CD8-positive, alpha-beta memory T cell (primary cell): Measurements from ENCODE around the gene NDUFB5. TPM values are rescaled to one million over a fixed set of nuclear protein-coding genes. Genes with fewer than 3 reads are reported as not detected.

ENCODE experiments used
- CTCF ChIA-PET: fragments of 350-600 bp; sonication (Branson Sonifier 250); formaldehyde crosslinking; loops from one replicate; lab custom pipeline; 2021; ENCODE audit warnings: antibody characterized with exemption; lab: Charles Lee
- POLR2A ChIA-PET: fragments of 350-600 bp; sonication (Branson Sonifier 250); formaldehyde crosslinking; loops from one replicate; lab custom pipeline; 2021; ENCODE audit warnings: antibody characterized with exemption; lab: Charles Lee
- DNase-seq, 5 donors: peaks; one replicate each; pipeline versions ENCODE4 v3.0.0 to v3.0.0-alpha.2; 2020 to 2022; ENCODE audit warnings: mixed read lengths in 1 of 5
- H3K27ac ChIP-seq: one replicate; pipeline ENCODE4 v1.7.0; 2013; ENCODE audit warnings: low read depth, mild to moderate bottlenecking, low read length, moderate library complexity
- H3K27me3 ChIP-seq: 2 replicates; pipeline ENCODE4 v1.7.0; 2013; ENCODE audit warnings: low read length, mild to moderate bottlenecking; ENCODE audit not compliant: insufficient read depth, poor library complexity, severe bottlenecking
- H3K36me3 ChIP-seq: 2 replicates; pipeline ENCODE4 v1.7.0; 2013; ENCODE audit warnings: mild to moderate bottlenecking, low read length, moderate library complexity; ENCODE audit not compliant: insufficient read depth
- H3K4me1 ChIP-seq: 2 replicates; pipeline ENCODE4 v1.7.0; 2013; ENCODE audit warnings: mild to moderate bottlenecking, low read length, moderate library complexity; ENCODE audit not compliant: insufficient read depth
- H3K4me3 ChIP-seq: 2 replicates; pipeline ENCODE4 v1.7.0; 2013; ENCODE audit warnings: mild to moderate bottlenecking, low read length
- H3K9me3 ChIP-seq: 2 replicates; pipeline ENCODE4 v1.7.0; 2013; ENCODE audit warnings: mild to moderate bottlenecking, low read length
- H3K27ac Mint-ChIP-seq, 8 donors: one replicate each; pipeline ENCODE4 v1.8.0; 2020 to 2021; ENCODE audit warnings: mixed read lengths in 8 of 8, mild to moderate bottlenecking in 6 of 8, inconsistent platforms in 3 of 8, moderate library complexity in 3 of 8
- H3K27me3 Mint-ChIP-seq, 2 donors: one replicate each; pipeline ENCODE4 v1.8.0; 2020 to 2021; ENCODE audit warnings: mixed read lengths in 2 of 2, mild to moderate bottlenecking in 1 of 2, moderate library complexity in 1 of 2
- H3K36me3 Mint-ChIP-seq, 3 donors: one replicate each; pipeline ENCODE4 v1.8.0; 2020 to 2021; ENCODE audit warnings: mixed read lengths in 3 of 3, inconsistent platforms in 1 of 3, mild to moderate bottlenecking in 1 of 3
- H3K4me1 Mint-ChIP-seq, 3 donors: one replicate each; pipeline ENCODE4 v1.8.0; 2020 to 2021; ENCODE audit warnings: mixed read lengths in 3 of 3, inconsistent platforms in 1 of 3, mild to moderate bottlenecking in 1 of 3
- H3K4me3 Mint-ChIP-seq, 7 donors: one replicate each; pipeline ENCODE4 v1.8.0; 2020 to 2021; ENCODE audit warnings: mixed read lengths in 7 of 7, mild to moderate bottlenecking in 6 of 7, moderate library complexity in 4 of 7, inconsistent platforms in 2 of 7
- H3K9me3 Mint-ChIP-seq, 5 donors: one replicate each; pipeline ENCODE4 v1.8.0; 2020 to 2022; ENCODE audit warnings: mixed read lengths in 5 of 5, mild to moderate bottlenecking in 3 of 5, moderate library complexity in 2 of 5, inconsistent platforms in 1 of 5
- polyA plus RNA-seq: library from polyadenylated mRNA; unstranded; fragments of 300-500 nt; fragmentation: Illumina TruSeq; gene quantifications from one replicate; pipeline ENCODE4 v1.2.3, GENCODE V29; 2021
- total RNA-seq, 2 experiments: library from RNA; stranded (reverse); gene quantifications; one replicate each; pipeline ENCODE4 v1.2.3, GENCODE V29; 2021

Gene NDUFB5
- total and polyA plus RNA-seq, 3 experiments from 2014 or later, result 66.5 to 126 (median 110) TPM

- peaks cover 8% of the 10 kb centered on the region for H3K4me1 ChIP-seq
- peak overlapping the region in 1 of 8 donors; percentile 73 for H3K27ac Mint-ChIP-seq
- H3K27me3 Mint-ChIP-seq, result no peaks in the 10 kb centered on the region
- peak overlapping the region in 6 of 7 donors; percentile 13 to 90 (median 62) for H3K4me3 Mint-ChIP-seq
- H3K27me3 ChIP-seq, result no peaks in the 10 kb centered on the region
- no peaks in the 10 kb centered on the region for H3K9me3 Mint-ChIP-seq
- no peak overlapping the region for H3K4me3 ChIP-seq
- H3K4me1 Mint-ChIP-seq, result peaks cover 30 to 62% (median 47%) of the 10 kb centered on the region in 3 donors
- H3K36me3 Mint-ChIP-seq, result peaks cover 0 to 9% (median 6%) of the 10 kb centered on the region in 3 donors
- DNase-seq, result no peak
- no peaks in the 10 kb centered on the region for H3K36me3 ChIP-seq
- H3K27ac ChIP-seq, result no peak overlapping the region
- ChIA-PET POLR2A (no interaction called here), CTCF (no interaction called here)
- no peaks in the 10 kb centered on the region for H3K9me3 ChIP-seq
Measured at GRCh38 chr3:179655236-179655635, 50.6 kb downstream of the NDUFB5 start.

GRCh38 chr3:179658606-179659005 lies 54.0 kb downstream of the NDUFB5 start:
- peak overlapping the region in 1 of 8 donors; percentile 6 for H3K27ac Mint-ChIP-seq
- H3K9me3 Mint-ChIP-seq, result no peaks in the 10 kb centered on the region
- peaks cover 8% of the 10 kb centered on the region for H3K4me1 ChIP-seq
- H3K4me3 ChIP-seq, result no peak overlapping the region
- ChIA-PET CTCF (interaction anchor here (1.9 kb wide), 1 partner anchor 9 kb away, joined by 12 read pairs; no protein-coding TSS in a partner anchor), POLR2A (no interaction called here)
- no peak overlapping the region for H3K27ac ChIP-seq
- no peaks in the 10 kb centered on the region for H3K27me3 Mint-ChIP-seq
- no peaks in the 10 kb centered on the region for H3K9me3 ChIP-seq
- peaks cover 22 to 53% (median 52%) of the 10 kb centered on the region in 3 donors for H3K4me1 Mint-ChIP-seq
- H3K36me3 ChIP-seq, result no peaks in the 10 kb centered on the region
- H3K4me3 Mint-ChIP-seq, result no peak overlapping the region
- H3K27me3 ChIP-seq, result no peaks in the 10 kb centered on the region
- no peak for DNase-seq
- peaks cover 0 to 6% (median 4%) of the 10 kb centered on the region in 3 donors for H3K36me3 Mint-ChIP-seq

- Histone ChIP-seq H3K27ac (no peak overlapping the region), H3K9me3 (no peaks in the 10 kb centered on the region), H3K27me3 (no peaks in the 10 kb centered on the region), H3K4me1 (no peaks in the 10 kb centered on the region), H3K4me3 (no peak overlapping the region), H3K36me3 (no peaks in the 10 kb centered on the region)
- CTCF ChIA-PET, result interaction anchor here (3.4 kb wide), 1 partner anchor 11 kb away, joined by 16 read pairs; no protein-coding TSS in a partner anchor
- Mint-ChIP-seq H3K27me3 (no peaks in the 10 kb centered on the region), H3K4me3 (no peak overlapping the region), H3K9me3 (no peaks in the 10 kb centered on the region), H3K4me1 (peaks cover 11 to 42% (median 42%) of the 10 kb centered on the region in 3 donors), H3K27ac (peak overlapping the region in 1 of 8 donors; percentile 52), H3K36me3 (peaks cover 0 to 6% (median 3%) of the 10 kb centered on the region in 3 donors)
- no peak for DNase-seq
- POLR2A ChIA-PET, result interaction anchor here (0.6 kb wide), 1 partner anchor 268 kb away, joined by 3 read pairs; no protein-coding TSS in a partner anchor
Measured at GRCh38 chr3:179660872-179661271, 56.3 kb downstream of the NDUFB5 start.

GRCh38 chr3:179661777-179662176 lies 57.2 kb downstream of the NDUFB5 start:
- Histone ChIP-seq H3K27me3 (no peaks in the 10 kb centered on the region), H3K4me1 (no peaks in the 10 kb centered on the region), H3K36me3 (no peaks in the 10 kb centered on the region), H3K9me3 (no peaks in the 10 kb centered on the region), H3K4me3 (no peak overlapping the region), H3K27ac (no peak overlapping the region)
- Mint-ChIP-seq H3K4me1 (peaks cover 12 to 37% (median 36%) of the 10 kb centered on the region in 3 donors), H3K36me3 (peaks cover 0 to 3% (median 0%) of the 10 kb centered on the region in 3 donors), H3K4me3 (peak overlapping the region in 1 of 7 donors; percentile 15), H3K27ac (no peak overlapping the region), H3K9me3 (no peaks in the 10 kb centered on the region), H3K27me3 (no peaks in the 10 kb centered on the region)
- POLR2A ChIA-PET, result interaction anchor here (0.7 kb wide), 1 partner anchor 12 kb away, joined by 5 read pairs; no protein-coding TSS in a partner anchor
- CTCF ChIA-PET, result interaction anchor here (3.4 kb wide), 1 partner anchor 12 kb away, joined by 16 read pairs; no protein-coding TSS in a partner anchor
- DNase-seq, result no peak

- peaks cover 12 to 37% (median 32%) of the 10 kb centered on the region in 3 donors for H3K4me1 Mint-ChIP-seq
- peak overlapping the region in 1 of 8 donors; percentile 17 for H3K27ac Mint-ChIP-seq
- CTCF ChIA-PET, result interaction anchor here (3.4 kb wide), 1 partner anchor 13 kb away, joined by 16 read pairs; no protein-coding TSS in a partner anchor
Measured at GRCh38 chr3:179663093-179663492, 58.5 kb downstream of the NDUFB5 start.

GRCh38 chr3:179666030-179666429 lies 61.4 kb downstream of the NDUFB5 start:
- peaks cover 4 to 32% (median 18%) of the 10 kb centered on the region in 3 donors for H3K4me1 Mint-ChIP-seq
- H3K4me3 ChIP-seq, result no peak overlapping the region
- no peaks in the 10 kb centered on the region for H3K4me1 ChIP-seq
- no peak for DNase-seq
- H3K27me3 ChIP-seq, result no peaks in the 10 kb centered on the region
- ChIA-PET CTCF (no interaction called here), POLR2A (no interaction called here)
- no peak overlapping the region for H3K27ac ChIP-seq
- no peak overlapping the region for H3K4me3 Mint-ChIP-seq
- H3K36me3 ChIP-seq, result no peaks in the 10 kb centered on the region
- H3K36me3 Mint-ChIP-seq, result peaks cover 0 to 7% (median 5%) of the 10 kb centered on the region in 3 donors
- no peaks in the 10 kb centered on the region for H3K9me3 Mint-ChIP-seq
- H3K27me3 Mint-ChIP-seq, result no peaks in the 10 kb centered on the region
- peak overlapping the region in 1 of 8 donors; percentile 64 for H3K27ac Mint-ChIP-seq
- H3K9me3 ChIP-seq, result no peaks in the 10 kb centered on the region

More at GRCh38 chr3:179663093-179663492, 58.5 kb downstream of the NDUFB5 start:
- Mint-ChIP-seq H3K36me3 (peaks cover 0 to 3% (median 0%) of the 10 kb centered on the region in 3 donors), H3K4me3 (no peak overlapping the region), H3K9me3 (no peaks in the 10 kb centered on the region), H3K27me3 (no peaks in the 10 kb centered on the region)
- no peak overlapping the region for H3K27ac ChIP-seq
- no peaks in the 10 kb centered on the region for H3K9me3 ChIP-seq
- no peaks in the 10 kb centered on the region for H3K4me1 ChIP-seq
- POLR2A ChIA-PET, result no interaction called here
- no peak for DNase-seq
- H3K4me3 ChIP-seq, result no peak overlapping the region
- no peaks in the 10 kb centered on the region for H3K27me3 ChIP-seq
- no peaks in the 10 kb centered on the region for H3K36me3 ChIP-seq

GRCh38 chr3:179666436-179667035 lies 61.9 kb downstream of the NDUFB5 start:
- H3K36me3 ChIP-seq, result no peaks in the 10 kb centered on the region
- DNase-seq, result no peak
- Mint-ChIP-seq H3K27me3 (no peaks in the 10 kb centered on the region), H3K4me1 (peaks cover 4 to 32% (median 18%) of the 10 kb centered on the region in 3 donors), H3K4me3 (no peak overlapping the region), H3K9me3 (no peaks in the 10 kb centered on the region), H3K36me3 (peaks cover 0 to 7% (median 5%) of the 10 kb centered on the region in 3 donors), H3K27ac (no peak overlapping the region)
- H3K4me1 ChIP-seq, result no peaks in the 10 kb centered on the region
- no peak overlapping the region for H3K4me3 ChIP-seq
- CTCF ChIA-PET, result interaction anchor here (1.5 kb wide), 1 partner anchor 17 kb away, joined by 5 read pairs; no protein-coding TSS in a partner anchor
- POLR2A ChIA-PET, result no interaction called here
- no peaks in the 10 kb centered on the region for H3K27me3 ChIP-seq
- no peak overlapping the region for H3K27ac ChIP-seq
- H3K9me3 ChIP-seq, result no peaks in the 10 kb centered on the region

- Mint-ChIP-seq H3K27me3 (no peaks in the 10 kb centered on the region), H3K9me3 (no peaks in the 10 kb centered on the region), H3K4me3 (no peak overlapping the region), H3K36me3 (peaks cover 0 to 8% (median 5%) of the 10 kb centered on the region in 3 donors), H3K27ac (peak overlapping the region in 1 of 8 donors; percentile 65), H3K4me1 (peaks cover 3 to 19% (median 17%) of the 10 kb centered on the region in 3 donors)
- no peak overlapping the region for H3K4me3 ChIP-seq
- H3K36me3 ChIP-seq, result no peaks in the 10 kb centered on the region
- H3K27ac ChIP-seq, result no peak overlapping the region
- POLR2A ChIA-PET, result no interaction called here
- H3K4me1 ChIP-seq, result no peaks in the 10 kb centered on the region
- DNase-seq, result no peak
- CTCF ChIA-PET, result no interaction called here
- no peaks in the 10 kb centered on the region for H3K9me3 ChIP-seq
- no peaks in the 10 kb centered on the region for H3K27me3 ChIP-seq
Measured at GRCh38 chr3:179668429-179668828, 63.8 kb downstream of the NDUFB5 start.
